Stimulated activated naive CD8-positive, alpha-beta T cell treated with anti-CD3 and anti-CD28 coated beads, Interleukin-15, amount 100 ng/mL, for 72 hours (primary cell): Measurements from ENCODE around the gene CTIF.

Source experiments
- ATAC-seq: fragments of 150-1000 bp; cut with Tn5 transposase; 2 replicates; pipeline ENCODE4 v1.10.0; 2021; ENCODE audit warnings: mild to moderate bottlenecking, moderate library complexity
- DNase-seq, 2 donors: peaks; one replicate each; pipeline ENCODE4 v3.0.0; 2021 to 2022
- H3K27ac Mint-ChIP-seq, 2 donors: one replicate each; pipeline ENCODE4 v1.8.0; 2022; ENCODE audit warnings: mild to moderate bottlenecking in 2 of 2, mixed read lengths in 2 of 2, moderate library complexity in 2 of 2
- H3K27me3 Mint-ChIP-seq: one replicate; pipeline ENCODE4 v1.8.0; 2022; ENCODE audit warnings: mixed read lengths
- H3K4me1 Mint-ChIP-seq: one replicate; pipeline ENCODE4 v1.8.0; 2022; ENCODE audit warnings: mild to moderate bottlenecking, mixed read lengths
- H3K4me3 Mint-ChIP-seq, 2 donors: one replicate each; pipeline ENCODE4 v1.8.0; 2022; ENCODE audit warnings: mild to moderate bottlenecking in 2 of 2, mixed read lengths in 2 of 2, moderate library complexity in 1 of 2
- H3K9me3 Mint-ChIP-seq, 2 donors: one replicate each; pipeline ENCODE4 v1.8.0; 2022; ENCODE audit warnings: mixed read lengths in 2 of 2

CTIF gene

DNA sequence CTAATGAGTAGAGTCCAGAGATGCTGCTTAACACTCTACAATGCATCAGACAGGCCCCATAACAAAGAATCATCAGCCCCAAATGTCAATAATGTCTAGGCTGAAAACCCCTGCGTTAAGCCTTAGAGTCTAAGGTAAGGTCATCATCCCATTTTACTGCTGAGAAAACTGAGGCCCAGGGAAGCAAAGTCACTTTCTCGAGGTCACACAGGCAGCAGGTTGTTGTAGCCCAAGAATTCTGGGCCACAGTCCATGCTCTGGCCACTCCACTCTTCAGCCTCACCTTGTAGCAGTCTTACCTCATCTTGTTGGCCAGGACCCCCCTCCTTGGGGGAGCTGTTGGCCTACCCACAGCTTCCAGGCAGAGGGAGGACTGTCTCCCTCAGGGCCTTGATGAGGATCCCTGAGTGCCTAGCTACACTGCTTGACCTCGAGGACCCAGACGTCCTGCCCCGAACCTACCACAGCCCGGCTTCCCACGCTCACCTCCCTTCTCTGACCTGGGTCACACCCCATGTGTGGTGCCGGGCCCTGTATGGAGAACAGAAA, 357.6 kb downstream of the CTIF start:
- Mint-ChIP-seq H3K27me3 (no peaks in the 10 kb centered on the region), H3K27ac (no peak overlapping the region), H3K9me3 (peaks cover 0 to 5% of the 10 kb centered on the region in 2 donors), H3K4me3 (no peak overlapping the region), H3K4me1 (peaks cover 22% of the 10 kb centered on the region)
- DNase-seq = no peak
- no peak for ATAC-seq

DNA sequence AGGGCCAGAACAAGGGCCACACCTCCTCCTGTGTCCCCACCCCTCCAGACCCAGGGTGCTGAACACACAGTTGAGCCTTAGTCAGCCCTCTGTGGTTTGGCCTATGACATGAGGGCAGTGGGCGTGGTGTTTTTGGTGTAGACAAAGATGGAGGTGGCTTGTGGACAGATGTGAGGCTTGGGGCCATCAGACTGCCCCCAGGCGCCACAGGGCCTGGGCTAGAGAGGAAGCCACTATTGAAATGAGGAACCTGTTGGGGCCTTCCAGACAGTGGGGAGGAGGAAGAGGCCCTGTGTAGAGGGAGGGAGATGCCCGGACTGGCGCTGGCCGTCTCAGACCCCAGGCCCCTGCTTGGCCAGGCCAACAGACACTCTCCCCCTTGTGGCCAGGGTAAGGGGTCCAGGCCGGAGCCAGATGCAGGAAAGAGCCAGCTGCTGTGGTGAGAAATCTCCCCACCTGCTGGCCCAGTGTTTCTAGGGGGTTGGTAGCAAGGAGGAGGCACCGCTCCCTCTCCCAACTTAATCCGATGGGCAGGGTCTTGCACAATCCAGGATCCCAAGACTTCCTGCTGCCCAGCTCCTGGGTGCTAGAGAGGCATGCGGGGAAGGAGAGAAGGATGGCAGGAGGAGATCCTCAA, 358.2 kb downstream of the CTIF start:
- H3K9me3 Mint-ChIP-seq = peaks cover 0 to 5% of the 10 kb centered on the region in 2 donors
- no peak overlapping the region for H3K4me3 Mint-ChIP-seq
- DNase-seq (peak in 1 of 2 donors; percentile 20), ATAC-seq (peak; percentile 61)
- no peaks in the 10 kb centered on the region for H3K27me3 Mint-ChIP-seq
- peaks cover 22% of the 10 kb centered on the region for H3K4me1 Mint-ChIP-seq
- peak overlapping the region; percentile 12 to 15 for H3K27ac Mint-ChIP-seq

DNA sequence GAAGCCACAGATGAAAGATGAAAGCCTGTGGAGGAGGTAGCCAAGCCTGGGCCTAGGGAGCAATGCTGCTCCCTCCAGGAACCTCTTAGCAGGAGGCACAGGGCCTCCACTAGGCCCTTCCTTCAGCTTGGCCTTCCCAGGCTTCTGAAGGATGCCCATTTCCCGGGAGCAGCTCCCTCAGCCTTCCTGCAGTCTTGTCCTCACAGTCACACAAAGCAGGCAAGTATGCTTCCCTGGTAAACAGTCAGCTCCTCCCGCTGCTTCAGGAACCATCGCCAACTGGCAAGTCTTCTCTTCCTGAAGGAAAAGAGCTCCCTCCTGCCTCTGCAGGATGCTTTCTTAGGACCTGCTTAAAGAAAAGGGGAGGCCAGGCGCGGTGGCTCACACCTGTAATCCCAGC, 358.7 kb downstream of the CTIF start:
- DNase-seq = no peak
- ATAC-seq = no peak
- Mint-ChIP-seq H3K27me3 (no peaks in the 10 kb centered on the region), H3K4me3 (no peak overlapping the region), H3K9me3 (peaks cover 0 to 5% of the 10 kb centered on the region in 2 donors), H3K4me1 (peaks cover 22% of the 10 kb centered on the region), H3K27ac (no peak overlapping the region)

DNA sequence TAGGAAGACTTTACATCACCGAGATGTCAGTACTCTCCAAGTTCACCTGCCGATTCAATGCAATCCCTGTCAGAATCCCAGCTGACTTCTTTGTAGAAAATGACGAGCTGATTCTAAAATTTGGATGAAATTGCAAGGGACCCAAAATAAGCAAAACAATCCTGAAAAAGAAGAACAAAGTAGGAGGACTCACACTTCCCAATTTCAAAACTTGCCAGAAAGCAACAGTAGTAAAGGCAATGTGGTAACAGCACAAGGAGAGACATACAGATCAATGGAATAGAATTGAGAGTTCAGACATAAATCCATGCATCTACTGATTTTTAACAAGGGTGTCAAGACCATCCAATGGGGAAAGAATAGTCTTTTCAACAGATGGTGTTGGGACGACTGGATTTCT, 359.7 kb downstream of the CTIF start:
- DNase-seq (no peak), ATAC-seq (no peak)
- Mint-ChIP-seq H3K27me3 (no peaks in the 10 kb centered on the region), H3K27ac (no peak overlapping the region), H3K4me1 (peaks cover 19% of the 10 kb centered on the region), H3K4me3 (no peak overlapping the region), H3K9me3 (peaks cover 0 to 5% of the 10 kb centered on the region in 2 donors)

DNA sequence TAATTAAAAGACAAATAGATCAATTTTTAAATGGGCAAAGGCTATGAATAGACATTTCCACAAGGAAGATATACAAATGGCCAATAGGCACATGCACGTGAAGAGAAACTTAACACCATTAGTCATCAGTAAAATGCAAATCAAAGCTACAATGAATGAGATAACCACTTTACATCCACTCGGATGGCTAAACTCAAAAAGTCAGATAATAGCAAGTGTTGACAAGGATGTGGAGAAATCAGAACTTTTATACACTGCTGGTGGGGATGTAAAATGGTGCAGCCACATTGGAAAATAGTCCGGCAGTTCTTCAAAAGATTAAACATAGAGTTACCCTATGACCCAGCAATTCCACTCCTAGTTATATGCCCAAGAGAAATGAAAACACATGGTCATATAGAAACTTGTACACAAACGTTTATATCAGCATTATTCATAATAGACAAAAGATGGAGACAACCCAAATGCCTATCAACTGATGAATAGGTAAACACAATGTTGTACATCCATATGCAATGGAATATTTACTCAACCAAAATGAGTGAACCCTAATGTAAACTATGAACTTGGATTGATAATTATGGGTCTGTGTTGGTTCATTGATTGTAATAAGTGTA, 360.8 kb downstream of the CTIF start:
- H3K4me3 Mint-ChIP-seq = no peak overlapping the region
- peaks cover 9 to 12% of the 10 kb centered on the region in 2 donors for H3K9me3 Mint-ChIP-seq
- H3K4me1 Mint-ChIP-seq = peaks cover 18% of the 10 kb centered on the region
- ATAC-seq (no peak), DNase-seq (no peak)
- peaks cover 5% of the 10 kb centered on the region for H3K27me3 Mint-ChIP-seq
- no peak overlapping the region for H3K27ac Mint-ChIP-seq

DNA sequence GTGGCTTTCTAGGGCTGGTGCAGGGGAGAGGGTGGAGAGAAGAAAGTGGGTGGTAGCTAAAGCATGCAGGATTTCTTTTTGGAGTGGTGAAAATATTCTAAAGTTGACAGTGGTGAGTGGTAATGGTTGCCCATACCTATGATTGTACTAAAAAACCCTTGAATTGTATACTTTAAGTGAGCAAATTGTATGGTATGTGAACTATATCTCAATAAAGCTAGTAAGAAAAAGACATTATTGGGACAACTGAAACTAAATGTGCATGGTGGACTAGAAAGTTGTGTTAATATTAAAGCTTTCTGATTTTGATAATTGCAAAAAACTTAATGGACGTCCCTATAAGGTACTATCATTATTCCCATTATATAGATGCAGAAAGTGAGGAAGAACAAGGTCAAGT, 361.6 kb downstream of the CTIF start:
- no peak for ATAC-seq
- Mint-ChIP-seq H3K9me3 (peaks cover 17 to 19% of the 10 kb centered on the region in 2 donors), H3K27me3 (peaks cover 5% of the 10 kb centered on the region), H3K4me1 (peaks cover 18% of the 10 kb centered on the region), H3K27ac (no peak overlapping the region), H3K4me3 (no peak overlapping the region)
- no peak for DNase-seq

DNA sequence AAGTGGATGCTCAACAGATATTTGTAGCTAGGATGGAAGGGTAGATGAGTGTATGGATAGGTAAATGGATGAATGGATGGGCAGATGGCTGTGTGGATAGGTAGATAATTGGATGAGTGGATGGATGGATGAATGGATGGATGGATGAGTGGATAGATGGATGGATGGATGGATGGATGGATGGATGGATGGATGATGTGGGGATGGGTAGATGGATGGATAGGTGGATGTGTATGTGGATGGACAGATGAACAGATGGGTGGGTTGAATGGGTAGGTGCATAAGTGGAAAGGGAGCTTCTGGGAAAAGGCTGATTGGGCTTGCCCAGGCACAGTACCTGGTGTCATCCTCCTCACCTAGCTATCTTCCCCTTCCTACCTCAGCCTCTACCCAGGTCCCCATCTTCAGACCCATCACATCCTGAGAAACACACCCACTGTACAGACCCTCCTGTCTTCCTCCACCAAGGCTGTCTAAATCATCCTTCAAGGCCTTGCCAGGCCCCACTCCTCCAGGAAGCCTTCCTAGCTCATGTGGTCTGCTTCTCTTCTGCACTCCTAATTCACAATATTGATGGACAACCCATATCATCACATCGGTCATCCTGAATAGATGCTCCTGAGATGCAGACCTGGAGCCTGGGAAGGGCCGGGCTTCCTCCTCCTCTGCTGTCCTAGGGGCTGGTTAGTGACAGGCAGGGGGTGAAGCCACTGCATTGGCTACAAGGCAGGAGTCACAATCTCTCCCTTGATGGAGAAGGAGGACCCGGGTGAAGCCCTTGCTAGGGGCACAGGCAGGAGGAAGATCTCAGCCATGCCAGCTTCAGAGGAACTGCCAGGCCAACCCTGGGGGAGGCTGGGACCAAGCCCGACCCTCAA, 362.6 kb downstream of the CTIF start:
- Mint-ChIP-seq H3K9me3 (peaks cover 18 to 19% of the 10 kb centered on the region in 2 donors), H3K4me1 (peaks cover 18% of the 10 kb centered on the region), H3K27ac (no peak overlapping the region), H3K4me3 (no peak overlapping the region), H3K27me3 (peaks cover 5% of the 10 kb centered on the region)
- ATAC-seq (no peak), DNase-seq (no peak)

DNA sequence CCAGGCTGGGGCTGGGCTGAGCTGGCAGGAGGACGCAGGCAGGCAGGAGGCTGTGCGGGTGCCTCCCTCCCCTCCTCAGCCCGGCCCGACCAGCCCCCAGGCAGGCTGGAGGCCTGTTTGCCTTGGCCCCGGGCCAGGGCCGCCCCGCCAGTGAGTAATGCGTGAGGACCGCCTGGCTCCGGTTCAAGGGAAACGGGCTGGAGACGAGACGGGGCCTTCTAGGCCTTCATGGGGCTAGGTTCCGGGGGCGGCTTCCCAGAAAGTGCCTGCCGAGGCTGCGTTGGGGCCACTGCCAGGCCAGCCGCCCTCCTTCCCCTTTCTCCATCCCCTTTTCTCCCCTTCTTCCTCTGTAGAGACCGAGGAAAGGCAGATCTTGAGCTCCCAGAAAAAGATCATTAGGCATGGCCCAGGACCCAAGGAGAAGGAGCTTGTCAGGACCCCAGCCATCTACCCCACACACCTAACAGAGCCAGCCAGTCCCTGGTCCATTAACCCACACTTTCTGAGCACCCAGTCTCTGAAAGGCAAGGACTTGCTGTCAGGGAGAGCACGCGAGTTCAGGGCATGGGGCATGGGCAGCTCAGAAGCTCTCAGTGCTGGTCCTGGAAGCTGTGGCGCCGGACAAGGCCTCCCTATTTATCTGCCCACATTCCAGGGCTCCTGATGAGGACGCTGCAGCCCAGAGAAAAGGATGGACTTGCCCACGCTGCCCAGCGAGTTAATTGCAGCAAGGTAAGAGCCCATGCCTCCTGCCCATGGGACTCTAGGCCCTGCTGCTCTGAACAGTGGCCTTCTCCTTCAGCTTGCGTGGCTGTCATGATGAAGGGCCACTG, 363.4 kb downstream of the CTIF start:
- Mint-ChIP-seq H3K4me1 (peaks cover 10% of the 10 kb centered on the region), H3K27me3 (peaks cover 5% of the 10 kb centered on the region), H3K9me3 (peaks cover 18 to 19% of the 10 kb centered on the region in 2 donors), H3K4me3 (no peak overlapping the region), H3K27ac (no peak overlapping the region)
- no peak for DNase-seq
- ATAC-seq = no peak

DNA sequence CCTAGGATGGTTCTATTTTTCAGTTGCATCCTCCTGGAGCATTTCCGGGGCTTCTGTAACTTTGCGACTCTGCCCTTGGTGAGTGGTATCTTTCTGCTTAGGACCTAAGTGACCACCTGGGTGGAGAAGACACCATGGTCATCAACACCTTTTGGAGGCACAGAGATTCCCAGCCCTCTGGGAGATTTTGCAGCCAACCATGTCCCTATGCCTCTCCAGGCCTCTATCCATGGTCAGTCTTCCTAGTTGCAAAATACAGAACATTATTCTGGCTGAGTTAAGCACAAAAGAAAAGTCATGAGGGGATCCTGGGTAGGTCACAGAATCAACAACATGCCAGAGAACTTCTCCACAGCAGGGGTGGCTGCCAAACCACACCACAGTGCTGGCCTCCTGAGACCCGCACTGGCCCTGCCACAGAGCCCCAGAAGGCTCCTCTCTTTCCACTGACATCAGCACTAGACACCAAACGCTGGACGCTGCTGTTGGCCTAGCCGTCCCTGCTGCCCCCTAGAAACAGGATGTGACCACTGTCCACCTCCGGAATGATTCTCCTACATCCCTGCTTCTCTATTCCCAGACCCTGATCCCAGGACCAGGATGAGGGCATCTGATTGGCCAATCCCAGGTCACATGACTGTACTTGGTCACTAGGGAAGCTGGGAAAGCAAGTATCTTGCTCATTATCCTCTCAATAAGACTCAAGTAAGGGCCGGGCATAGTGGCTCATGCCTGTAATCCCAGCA, 364.2 kb downstream of the CTIF start:
- no peak overlapping the region for H3K27ac Mint-ChIP-seq
- ATAC-seq = no peak
- DNase-seq = no peak
- peaks cover 18 to 19% of the 10 kb centered on the region in 2 donors for H3K9me3 Mint-ChIP-seq
- H3K27me3 Mint-ChIP-seq = peaks cover 5% of the 10 kb centered on the region
- no peak overlapping the region for H3K4me3 Mint-ChIP-seq
- H3K4me1 Mint-ChIP-seq = peaks cover 9% of the 10 kb centered on the region

DNA sequence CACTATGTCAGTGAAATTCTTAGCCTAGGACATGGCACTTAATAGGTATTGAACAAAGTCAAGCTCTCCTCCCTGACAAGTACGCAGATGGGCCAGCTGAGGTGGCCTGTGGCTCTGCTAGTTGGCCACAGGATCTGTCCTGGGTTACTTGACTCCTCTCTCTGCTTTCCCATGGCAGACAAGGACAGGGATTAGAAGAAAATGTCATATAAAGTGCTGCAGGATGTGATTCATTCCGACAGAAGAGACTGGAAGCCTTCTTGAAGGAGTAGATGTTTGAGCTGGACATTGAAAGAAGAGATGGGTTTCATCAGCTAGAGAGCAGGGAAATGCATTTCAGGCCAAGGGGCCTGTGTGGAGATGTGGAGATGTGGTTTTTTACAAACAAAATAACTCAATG, 365.3 kb downstream of the CTIF start:
- Mint-ChIP-seq H3K4me1 (peaks cover 13% of the 10 kb centered on the region), H3K27ac (no peak overlapping the region), H3K9me3 (peaks cover 18 to 19% of the 10 kb centered on the region in 2 donors), H3K27me3 (peaks cover 5% of the 10 kb centered on the region), H3K4me3 (no peak overlapping the region)
- DNase-seq (no peak), ATAC-seq (no peak)

DNA sequence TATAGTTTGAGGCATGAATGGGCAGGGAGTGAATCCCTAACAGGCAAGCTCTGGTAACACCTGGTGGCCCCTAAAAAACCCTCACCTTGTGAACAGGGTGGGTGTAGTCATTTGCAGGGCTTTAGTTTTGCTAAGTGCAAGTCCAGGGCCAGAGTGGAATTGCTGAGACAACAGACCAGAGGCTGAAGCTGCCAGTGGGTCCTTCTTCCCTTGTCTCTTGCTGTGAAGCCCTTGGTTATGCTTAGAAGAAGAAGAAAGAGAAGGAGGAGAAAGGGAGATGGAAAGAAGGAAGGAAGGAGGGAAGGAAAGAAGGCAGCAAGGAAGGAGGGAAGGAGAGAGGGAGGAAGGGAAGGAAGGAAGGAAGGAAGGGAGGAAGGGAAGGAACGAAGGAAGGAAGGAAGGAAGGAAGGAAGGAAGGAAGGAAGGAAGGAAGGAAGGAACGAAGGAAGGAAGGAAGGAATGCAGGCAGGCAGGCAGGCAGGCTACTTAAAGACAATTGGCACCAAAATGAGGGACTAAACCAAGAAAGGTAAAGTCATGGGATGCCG, 366.1 kb downstream of the CTIF start:
- DNase-seq = no peak

DNA sequence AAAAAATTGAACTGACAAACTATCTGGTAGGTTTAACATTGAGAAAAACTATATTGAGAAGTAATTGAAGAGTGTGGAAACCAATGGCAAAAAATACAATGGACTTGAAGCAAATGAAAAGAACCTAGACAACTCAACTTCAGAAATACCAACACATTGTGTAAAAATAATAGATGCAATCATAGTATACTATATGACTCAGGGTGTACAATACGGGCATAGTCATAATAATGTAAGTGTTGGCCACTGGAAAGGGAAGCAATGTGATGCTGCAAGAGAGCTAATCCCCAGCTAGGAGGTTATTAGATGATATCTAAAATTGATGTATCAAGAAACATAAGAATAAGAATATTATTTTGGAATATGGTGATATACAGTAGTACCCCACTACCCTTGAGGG, 366.7 kb downstream of the CTIF start:
- no peak for ATAC-seq
- Mint-ChIP-seq H3K4me3 (no peak overlapping the region), H3K4me1 (peaks cover 18% of the 10 kb centered on the region), H3K9me3 (peaks cover 18 to 19% of the 10 kb centered on the region in 2 donors), H3K27me3 (peaks cover 5% of the 10 kb centered on the region), H3K27ac (no peak overlapping the region)
- DNase-seq = no peak

More for the DNA sequence above, 366.1 kb downstream of the CTIF start:
- ATAC-seq = no peak
- H3K4me1 Mint-ChIP-seq = peaks cover 18% of the 10 kb centered on the region
- no peak overlapping the region for H3K27ac Mint-ChIP-seq
- H3K4me3 Mint-ChIP-seq = no peak overlapping the region
- H3K9me3 Mint-ChIP-seq = peaks cover 18 to 19% of the 10 kb centered on the region in 2 donors
- H3K27me3 Mint-ChIP-seq = peaks cover 5% of the 10 kb centered on the region

DNA sequence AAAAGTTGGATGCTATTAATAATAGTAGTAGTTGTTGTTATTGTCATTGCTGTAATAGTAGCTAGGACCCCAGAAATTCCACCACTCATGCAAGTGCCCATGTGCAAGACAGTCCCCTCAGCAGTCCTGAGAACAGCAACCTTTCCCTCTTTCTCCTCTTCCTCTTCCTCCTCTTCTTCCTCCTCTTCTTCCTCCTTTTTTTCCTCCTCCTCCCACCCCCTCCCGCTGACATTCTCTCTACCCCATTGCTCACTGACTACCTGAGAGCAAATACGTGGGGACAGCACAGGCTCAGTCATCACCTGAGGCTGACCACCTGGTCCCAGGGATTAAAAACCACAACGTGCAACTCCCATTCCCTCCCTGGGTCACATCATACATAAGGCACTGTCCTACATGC, 370.1 kb downstream of the CTIF start:
- Mint-ChIP-seq H3K4me1 (peaks cover 30% of the 10 kb centered on the region), H3K27ac (no peak overlapping the region), H3K27me3 (peaks cover 3% of the 10 kb centered on the region), H3K9me3 (peaks cover 14 to 17% of the 10 kb centered on the region in 2 donors), H3K4me3 (no peak overlapping the region)
- DNase-seq = no peak
- ATAC-seq = no peak

DNA sequence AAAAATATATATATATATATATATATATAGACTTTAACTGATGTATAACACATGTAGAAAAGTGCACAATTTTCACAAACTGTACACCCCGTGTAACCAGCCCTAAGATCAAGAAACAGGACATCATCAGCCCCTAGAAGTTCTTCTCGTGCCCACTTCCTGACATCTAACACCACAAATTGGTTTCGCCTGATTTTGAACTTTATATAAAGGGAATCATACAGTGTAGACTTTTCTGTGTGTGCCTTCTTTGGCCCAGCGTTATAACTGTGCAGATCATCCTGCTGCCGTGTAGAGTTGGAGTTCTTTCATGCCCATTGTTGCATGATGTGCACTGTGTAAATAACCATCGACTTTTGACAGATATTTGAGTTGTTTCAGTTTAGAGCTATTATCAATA, 370.9 kb downstream of the CTIF start:
- Mint-ChIP-seq H3K4me1 (peaks cover 34% of the 10 kb centered on the region), H3K27ac (no peak overlapping the region), H3K4me3 (peak overlapping the region in 1 of 2 donors; percentile 24)

More for the DNA sequence above, 370.9 kb downstream of the CTIF start:
- H3K27me3 Mint-ChIP-seq = no peaks in the 10 kb centered on the region
- peaks cover 6 to 9% of the 10 kb centered on the region in 2 donors for H3K9me3 Mint-ChIP-seq
- no peak for DNase-seq
- ATAC-seq = peak; percentile 81
